ENCODE data around the gene RAP1GAP2.

RAP1GAP2 gene

GRCh38 chr17:2958706-2959222 is 162.5 kb downstream of the RAP1GAP2 start:
- no peaks in the 10 kb centered on the region for H3K4me1 ChIP-seq (ENCODE audit: insufficient read depth, low read length)
- H3K27ac ChIP-seq (ENCODE audit: low read depth, low read length) = no peak overlapping the region
- no peak overlapping the region for H3K9ac ChIP-seq (ENCODE audit: low read length)
- H3K36me3 ChIP-seq (ENCODE audit: insufficient read depth, low read length) = no peaks in the 10 kb centered on the region
- H3K27me3 ChIP-seq (ENCODE audit: control insufficient read depth in 1 of 2, insufficient read depth in 2 of 2, low read length in 2 of 2) = no peaks in the 10 kb centered on the region
- no peaks in the 10 kb centered on the region for H3K9me3 ChIP-seq (ENCODE audit: low read length)
- no peak overlapping the region for H3K4me3 ChIP-seq (ENCODE audit: low read depth in 1 of 2, low read length in 2 of 2)

- Histone ChIP-seq H3K27ac (ENCODE audit: low read depth, low read length) (no peak overlapping the region), H3K36me3 (ENCODE audit: insufficient read depth, low read length) (no peaks in the 10 kb centered on the region), H3K9me3 (ENCODE audit: low read length) (no peaks in the 10 kb centered on the region), H3K9ac (ENCODE audit: low read length) (no peak overlapping the region), H3K4me1 (ENCODE audit: insufficient read depth, low read length) (no peaks in the 10 kb centered on the region), H3K27me3 (ENCODE audit: control insufficient read depth in 1 of 2, insufficient read depth in 2 of 2, low read length in 2 of 2) (no peaks in the 10 kb centered on the region), H3K4me3 (ENCODE audit: low read depth in 1 of 2, low read length in 2 of 2) (no peak overlapping the region)
These were observed 163.3 kb downstream of the RAP1GAP2 start for GRCh38 chr17:2959371-2960130.

- Histone ChIP-seq H3K36me3 (ENCODE audit: insufficient read depth, low read length) (no peaks in the 10 kb centered on the region), H3K27me3 (ENCODE audit: control insufficient read depth in 1 of 2, insufficient read depth in 2 of 2, low read length in 2 of 2) (no peaks in the 10 kb centered on the region), H3K27ac (ENCODE audit: low read depth, low read length) (no peak overlapping the region), H3K9me3 (ENCODE audit: low read length) (no peaks in the 10 kb centered on the region), H3K9ac (ENCODE audit: low read length) (no peak overlapping the region), H3K4me3 (ENCODE audit: low read depth in 1 of 2, low read length in 2 of 2) (no peak overlapping the region), H3K4me1 (ENCODE audit: insufficient read depth, low read length) (peaks cover 14% of the 10 kb centered on the region)
These were observed 165.2 kb downstream of the RAP1GAP2 start for GRCh38 chr17:2961446-2961845.

GRCh38 chr17:2962236-2962635 is 166.0 kb downstream of the RAP1GAP2 start:
- H3K27me3 ChIP-seq (ENCODE audit: control insufficient read depth in 1 of 2, insufficient read depth in 2 of 2, low read length in 2 of 2) = no peaks in the 10 kb centered on the region
- H3K4me3 ChIP-seq (ENCODE audit: low read depth in 1 of 2, low read length in 2 of 2) = no peak overlapping the region
- H3K9me3 ChIP-seq (ENCODE audit: low read length) = no peaks in the 10 kb centered on the region
- peaks cover 22% of the 10 kb centered on the region for H3K4me1 ChIP-seq (ENCODE audit: insufficient read depth, low read length)
- no peak overlapping the region for H3K9ac ChIP-seq (ENCODE audit: low read length)
- H3K27ac ChIP-seq (ENCODE audit: low read depth, low read length) = no peak overlapping the region
- no peaks in the 10 kb centered on the region for H3K36me3 ChIP-seq (ENCODE audit: insufficient read depth, low read length)

- Histone ChIP-seq H3K4me1 (ENCODE audit: insufficient read depth, low read length) (peaks cover 27% of the 10 kb centered on the region), H3K36me3 (ENCODE audit: insufficient read depth, low read length) (no peaks in the 10 kb centered on the region), H3K27ac (ENCODE audit: low read depth, low read length) (no peak overlapping the region), H3K9me3 (ENCODE audit: low read length) (no peaks in the 10 kb centered on the region), H3K27me3 (ENCODE audit: control insufficient read depth in 1 of 2, insufficient read depth in 2 of 2, low read length in 2 of 2) (no peaks in the 10 kb centered on the region), H3K4me3 (ENCODE audit: low read depth in 1 of 2, low read length in 2 of 2) (no peak overlapping the region), H3K9ac (ENCODE audit: low read length) (no peak overlapping the region)
These were observed 166.5 kb downstream of the RAP1GAP2 start for GRCh38 chr17:2962729-2963128.

- Histone ChIP-seq H3K9ac (ENCODE audit: low read length) (no peak overlapping the region), H3K4me3 (ENCODE audit: low read depth in 1 of 2, low read length in 2 of 2) (no peak overlapping the region), H3K9me3 (ENCODE audit: low read length) (no peaks in the 10 kb centered on the region), H3K27ac (ENCODE audit: low read depth, low read length) (no peak overlapping the region), H3K4me1 (ENCODE audit: insufficient read depth, low read length) (peaks cover 34% of the 10 kb centered on the region), H3K36me3 (ENCODE audit: insufficient read depth, low read length) (no peaks in the 10 kb centered on the region), H3K27me3 (ENCODE audit: control insufficient read depth in 1 of 2, insufficient read depth in 2 of 2, low read length in 2 of 2) (no peaks in the 10 kb centered on the region)
These were observed 167.2 kb downstream of the RAP1GAP2 start for GRCh38 chr17:2963332-2964027.

- Histone ChIP-seq H3K4me1 (ENCODE audit: insufficient read depth, low read length) (peaks cover 34% of the 10 kb centered on the region), H3K9me3 (ENCODE audit: low read length) (no peaks in the 10 kb centered on the region), H3K27ac (ENCODE audit: low read depth, low read length) (no peak overlapping the region), H3K27me3 (ENCODE audit: control insufficient read depth in 1 of 2, insufficient read depth in 2 of 2, low read length in 2 of 2) (no peaks in the 10 kb centered on the region), H3K36me3 (ENCODE audit: insufficient read depth, low read length) (no peaks in the 10 kb centered on the region), H3K9ac (ENCODE audit: low read length) (no peak overlapping the region), H3K4me3 (ENCODE audit: low read depth in 1 of 2, low read length in 2 of 2) (no peak overlapping the region)
These were observed 167.8 kb downstream of the RAP1GAP2 start for GRCh38 chr17:2964028-2964356.

GRCh38 chr17:2964370-2964769 is 168.1 kb downstream of the RAP1GAP2 start:
- H3K36me3 ChIP-seq (ENCODE audit: insufficient read depth, low read length) = no peaks in the 10 kb centered on the region
- no peaks in the 10 kb centered on the region for H3K9me3 ChIP-seq (ENCODE audit: low read length)
- no peak overlapping the region for H3K27ac ChIP-seq (ENCODE audit: low read depth, low read length)
- H3K4me3 ChIP-seq (ENCODE audit: low read depth in 1 of 2, low read length in 2 of 2) = no peak overlapping the region
- peaks cover 34% of the 10 kb centered on the region for H3K4me1 ChIP-seq (ENCODE audit: insufficient read depth, low read length)
- no peak overlapping the region for H3K9ac ChIP-seq (ENCODE audit: low read length)
- no peaks in the 10 kb centered on the region for H3K27me3 ChIP-seq (ENCODE audit: control insufficient read depth in 1 of 2, insufficient read depth in 2 of 2, low read length in 2 of 2)

- no peak overlapping the region for H3K4me3 ChIP-seq (ENCODE audit: low read depth in 1 of 2, low read length in 2 of 2)
- H3K27me3 ChIP-seq (ENCODE audit: control insufficient read depth in 1 of 2, insufficient read depth in 2 of 2, low read length in 2 of 2) = no peaks in the 10 kb centered on the region
- H3K27ac ChIP-seq (ENCODE audit: low read depth, low read length) = no peak overlapping the region
- no peaks in the 10 kb centered on the region for H3K9me3 ChIP-seq (ENCODE audit: low read length)
- H3K4me1 ChIP-seq (ENCODE audit: insufficient read depth, low read length) = peaks cover 34% of the 10 kb centered on the region
- H3K36me3 ChIP-seq (ENCODE audit: insufficient read depth, low read length) = no peaks in the 10 kb centered on the region
- no peak overlapping the region for H3K9ac ChIP-seq (ENCODE audit: low read length)
These were observed 168.6 kb downstream of the RAP1GAP2 start for GRCh38 chr17:2964831-2965230.

- peak overlapping the region; percentile 73 for H3K27ac ChIP-seq (ENCODE audit: low read depth, low read length)
- H3K4me1 ChIP-seq (ENCODE audit: insufficient read depth, low read length) = peaks cover 34% of the 10 kb centered on the region
- H3K9ac ChIP-seq (ENCODE audit: low read length) = peak overlapping the region; percentile 11
- H3K27me3 ChIP-seq (ENCODE audit: control insufficient read depth in 1 of 2, insufficient read depth in 2 of 2, low read length in 2 of 2) = no peaks in the 10 kb centered on the region
- H3K9me3 ChIP-seq (ENCODE audit: low read length) = no peaks in the 10 kb centered on the region
- no peak overlapping the region for H3K4me3 ChIP-seq (ENCODE audit: low read depth in 1 of 2, low read length in 2 of 2)
- no peaks in the 10 kb centered on the region for H3K36me3 ChIP-seq (ENCODE audit: insufficient read depth, low read length)
These were observed 169.7 kb downstream of the RAP1GAP2 start for GRCh38 chr17:2965621-2966595.

- no peaks in the 10 kb centered on the region for H3K27me3 ChIP-seq (ENCODE audit: control insufficient read depth in 1 of 2, insufficient read depth in 2 of 2, low read length in 2 of 2)
- H3K9ac ChIP-seq (ENCODE audit: low read length) = no peak overlapping the region
- H3K9me3 ChIP-seq (ENCODE audit: low read length) = no peaks in the 10 kb centered on the region
- no peak overlapping the region for H3K4me3 ChIP-seq (ENCODE audit: low read depth in 1 of 2, low read length in 2 of 2)
- H3K27ac ChIP-seq (ENCODE audit: low read depth, low read length) = peak overlapping the region; percentile 59
- peaks cover 34% of the 10 kb centered on the region for H3K4me1 ChIP-seq (ENCODE audit: insufficient read depth, low read length)
- H3K36me3 ChIP-seq (ENCODE audit: insufficient read depth, low read length) = no peaks in the 10 kb centered on the region
These were observed 171.3 kb downstream of the RAP1GAP2 start for GRCh38 chr17:2967515-2967914.

Data from muscle layer of colon (tissue), 2 donors.